Measurements from ENCODE around the gene CD27. TPM values are rescaled to one million over a fixed set of nuclear protein-coding genes. Genes with fewer than 3 reads are reported as not detected.

Gene CD27
- total and polyA plus RNA-seq, 2 experiments from 2014 or later: 0.53 TPM; not detected in 1

- peaks cover 5% of the 10 kb centered on the region for H3K27me3 Mint-ChIP-seq (ENCODE audit: insufficient read depth, low read depth, poor library complexity)
- no peak for ATAC-seq
- Histone ChIP-seq H3K9me2 (ENCODE audit: insufficient read depth) (peaks cover 4% of the 10 kb centered on the region; the same call in 1 of the 2 replicates), H3K4me3 (no peak overlapping the region), H3K4me1 (ENCODE audit: insufficient read depth) (peaks cover 14% of the 10 kb centered on the region), H2AFZ (no peak overlapping the region; the same call in 1 of the 2 replicates), H3K36me3 (ENCODE audit: insufficient read depth) (no peaks in the 10 kb centered on the region), H3K79me2 (replicated peaks; ENCODE audit: insufficient read depth) (peaks cover 22% of the 10 kb centered on the region), H4K20me1 (replicated peaks; ENCODE audit: insufficient read depth) (peaks cover 8% of the 10 kb centered on the region), H3K27me3 (ENCODE audit: insufficient read depth) (no peaks in the 10 kb centered on the region), H3F3A (replicated peaks; ENCODE audit: low read depth) (peaks cover 13% of the 10 kb centered on the region), H3K4me2 (no peak overlapping the region), H3K27ac (ENCODE audit: low read depth) (no peak overlapping the region)
- TF ChIP-seq EZH2 (IDR thresholded peaks at IDR 0.05; ENCODE audit: low read depth, unreplicated experiment) (no peak), REST (IDR thresholded peaks at IDR 0.05; ENCODE audit: unreplicated experiment) (no peak), ZNF331 (CRISPR knock-in tag; IDR thresholded peaks at IDR 0.05; ENCODE audit: low read depth) (no peak), ETS1 (IDR thresholded peaks at IDR 0.05) (no peak), CREB1 (CRISPR knock-in tag; IDR thresholded peaks at IDR 0.05; ENCODE audit: low read depth) (no peak), NANOG (IDR thresholded peaks at IDR 0.05; ENCODE audit: borderline replicate concordance) (no peak), ZNF462 (CRISPR knock-in tag; IDR thresholded peaks at IDR 0.05) (no peak), EZH2phosphoT487 (IDR thresholded peaks at IDR 0.05; ENCODE audit: unreplicated experiment) (no peak), ZNF114 (CRISPR knock-in tag; IDR thresholded peaks at IDR 0.05) (no peak), CTCF (conservative IDR thresholded peaks at IDR 0.05; ENCODE audit: low read depth in 2 of 2) (no peak), JUNB (IDR thresholded peaks at IDR 0.05; ENCODE audit: unreplicated experiment) (no peak), POLR2AphosphoS5 (IDR thresholded peaks at IDR 0.05; ENCODE audit: low read depth) (no peak), STAT1 (IDR thresholded peaks at IDR 0.05; ENCODE audit: unreplicated experiment) (no peak)
- H3K9me3 Mint-ChIP-seq: peaks cover 22% of the 10 kb centered on the region
- H3K4me1 Mint-ChIP-seq: peaks cover 16% of the 10 kb centered on the region
- H3K27ac Mint-ChIP-seq: no peak overlapping the region
- peaks cover 16% of the 10 kb centered on the region for H3K36me3 Mint-ChIP-seq (ENCODE audit: low read depth)
- DNase-seq (ENCODE audit: low spot score): no peak
- no peak overlapping the region; the same call in 2 of the 3 replicates for H3K4me3 Mint-ChIP-seq
These were observed 27.2 kb downstream of the CD27 start for GRCh38 chr12:6471989-6472360.
